Hair follicular keratinocyte (primary cell): ENCODE measurements around the gene ATG4B. TPM values are rescaled to one million over a fixed set of nuclear protein-coding genes. Genes with fewer than 3 reads are reported as not detected.

ENCODE experiments used
- total RNA-seq: library from RNA; depleted of rRNA; stranded (reverse); fragments of >200 nt; gene quantifications from 2 replicates; pipeline ENCODE4 v1.2.3, GENCODE V29; 2015

The ATG4B gene
- 58.7 and 61.1 TPM in 2 replicates for total RNA-seq

DNA sequence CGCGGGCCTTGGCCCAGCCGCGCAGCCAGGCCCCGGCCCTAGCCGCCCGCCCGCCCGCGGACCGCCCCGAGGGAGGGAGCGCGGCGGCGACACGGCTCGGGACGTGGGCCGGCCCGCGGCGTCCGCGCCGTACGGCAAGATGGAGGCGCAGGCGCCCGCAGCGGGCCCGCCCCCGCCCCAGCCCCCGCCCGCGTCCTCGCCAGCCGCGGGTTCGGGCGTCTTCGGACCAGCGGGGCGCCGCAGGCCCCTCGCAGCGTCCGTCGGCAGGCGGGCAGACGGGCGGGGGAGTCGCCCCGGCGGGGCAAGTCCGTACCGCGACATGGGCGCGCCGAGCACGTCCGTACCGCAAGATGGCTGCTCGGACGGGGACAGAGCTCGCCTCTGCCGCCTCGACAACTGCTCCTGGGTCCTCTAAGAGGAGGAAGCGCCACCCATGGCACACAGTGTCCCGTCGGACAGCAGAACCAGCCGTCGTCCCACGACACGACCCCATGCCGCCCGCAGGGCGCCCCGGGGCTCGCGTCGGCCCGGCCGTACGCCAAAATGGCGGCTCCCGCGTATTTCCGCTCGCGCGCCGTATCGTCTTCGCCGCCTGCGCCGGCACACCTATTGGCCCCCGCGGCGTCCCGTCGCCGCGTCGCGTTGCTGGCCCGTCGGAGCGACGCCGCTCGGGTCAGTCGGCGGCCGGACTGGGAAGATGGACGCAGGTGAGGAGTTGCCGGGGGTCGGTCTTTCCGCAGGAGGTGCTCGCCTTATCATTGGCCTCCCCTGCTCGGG lies at the start of gene ATG4B, which contains the start of gene THAP4:
Gene ATG4B, plus strand, starts transcription at position 676 of the 777 bp plus-strand sequence. Its CDS starts 22 bp downstream, at position 698.
Gene THAP4, minus strand, starts transcription at position 141 of the 777 bp plus-strand sequence. CDS start 141 bp downstream, outside the sequence.

GRCh38 chr2:241686650-241687425 lies 49.3 kb downstream of the ATG4B start, which contains the start of gene DTYMK:
Gene DTYMK (minus strand): TSS chr2:241686815. CDS start chr2:241686783, 32 bp downstream.

DNA sequence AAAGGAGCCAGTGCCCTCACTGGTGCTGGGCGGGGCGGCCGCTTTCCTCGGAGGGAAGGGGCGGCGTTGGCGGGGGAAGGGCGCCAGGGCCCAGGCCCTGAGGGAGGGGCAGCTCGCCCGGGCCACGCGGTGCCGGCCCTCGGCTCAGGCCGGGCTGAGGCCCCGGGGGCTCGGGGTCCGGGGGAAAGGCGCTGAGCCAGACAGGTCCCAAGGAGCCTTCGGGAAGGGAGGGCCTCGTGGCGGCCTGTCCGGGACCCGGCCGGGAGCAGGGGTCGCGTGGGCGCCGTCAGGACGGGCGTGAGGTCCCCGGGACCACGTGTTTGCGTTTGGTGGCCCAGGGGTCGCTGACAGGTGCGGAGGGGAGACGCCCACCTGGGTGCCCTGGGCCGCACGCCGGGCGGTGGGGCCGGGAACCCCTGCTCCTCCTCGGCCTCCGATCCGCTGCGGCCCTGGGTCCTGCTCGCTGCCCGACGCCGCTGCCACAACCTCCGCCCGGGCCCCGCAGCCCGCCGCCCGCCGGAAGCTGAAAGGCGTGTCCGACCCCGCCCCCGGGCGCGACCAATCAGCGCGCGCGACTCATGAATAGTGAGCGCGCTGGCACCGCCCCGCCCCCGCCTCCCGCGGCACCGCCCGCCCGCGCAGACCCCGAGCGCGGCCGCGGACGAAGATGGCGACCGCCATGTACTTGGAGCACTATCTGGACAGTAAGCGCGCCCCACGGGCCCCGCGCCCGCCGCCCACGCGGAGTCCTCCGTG lies 64.1 kb downstream of the ATG4B start, which contains the start of gene ING5:
Gene ING5, plus strand, starts transcription at position 641 of the 756 bp plus-strand sequence. Its CDS starts 27 bp downstream, at position 668.

Other genes starting within 250 kb of the ATG4B start
- 145 and 163 TPM in 2 replicates for gene STK25, start 129.1 kb upstream of the ATG4B start, total RNA-seq
- gene BOK, start 78.9 kb upstream of the ATG4B start, total RNA-seq: 36.3 and 41.2 TPM in 2 replicates
- gene THAP4, start 535 bp upstream of the ATG4B start, total RNA-seq: 52.6 and 67.6 TPM in 2 replicates
- gene DTYMK, start 49.1 kb downstream of the ATG4B start, total RNA-seq: 37.5 and 82.9 TPM in 2 replicates
- gene ING5, start 64.3 kb downstream of the ATG4B start, total RNA-seq: 9.8 and 18.5 TPM in 2 replicates
- 8.9 and 11.6 TPM in 2 replicates for gene D2HGDH, start 96.9 kb downstream of the ATG4B start, total RNA-seq
- not detected in 2 replicates for gene GAL3ST2, start 139.1 kb downstream of the ATG4B start, total RNA-seq
- not detected in 2 replicates for gene NEU4, start 171.5 kb downstream of the ATG4B start, total RNA-seq
- gene PDCD1, start 221.2 kb downstream of the ATG4B start, total RNA-seq: not detected in 2 replicates
- gene RTP5, start 232.0 kb downstream of the ATG4B start, total RNA-seq: not detected in 2 replicates